Measurements from ENCODE around the gene FRYL.

FRYL gene

GRCh38 chr4:48542888-48543287 is 237.2 kb downstream of the FRYL start:
- no peak for DNase-seq

GRCh38 chr4:48539597-48539996 is 240.5 kb downstream of the FRYL start:
- no peak for DNase-seq

- DNase-seq = no peak
Measured at GRCh38 chr4:48538358-48538757, 241.7 kb downstream of the FRYL start.

- DNase-seq = no peak
Measured at GRCh38 chr4:48526406-48526805, 253.7 kb downstream of the FRYL start.

- DNase-seq = no peak
Measured at GRCh38 chr4:48518143-48518542, 261.9 kb downstream of the FRYL start.

GRCh38 chr4:48509543-48509942 is 270.5 kb downstream of the FRYL start:
- DNase-seq = no peak

GRCh38 chr4:48506716-48507115 is 273.4 kb downstream of the FRYL start:
- DNase-seq = no peak

GRCh38 chr4:48504352-48504751 is 275.7 kb downstream of the FRYL start:
- DNase-seq = no peak

- DNase-seq = no peak
Measured at GRCh38 chr4:48504026-48504330, 276.1 kb downstream of the FRYL start.

- DNase-seq = no peak
Measured at GRCh38 chr4:48503233-48504025, 276.6 kb downstream of the FRYL start.

GRCh38 chr4:48499551-48500066 is 280.5 kb downstream of the FRYL start:
- DNase-seq = no peak

- DNase-seq = no peak
Measured at GRCh38 chr4:48498895-48499294, 281.2 kb downstream of the FRYL start.

GRCh38 chr4:48495941-48496340 is 284.1 kb downstream of the FRYL start:
- DNase-seq = no peak

- DNase-seq = no peak
Measured at GRCh38 chr4:48493452-48494100, 286.5 kb downstream of the FRYL start.

GRCh38 chr4:48491514-48492176 is 288.4 kb downstream of the FRYL start:
- DNase-seq = no peak

- no peak for DNase-seq
Measured at GRCh38 chr4:48490680-48491513, 289.2 kb downstream of the FRYL start.

- no peak for DNase-seq
Measured at GRCh38 chr4:48490012-48490679, 289.9 kb downstream of the FRYL start, which contains the start of gene ZAR1. Gene ZAR1, plus strand, starts transcription at chr4:48490252. Its CDS starts 40 bp downstream, at chr4:48490292.

- DNase-seq = no peak
Measured at GRCh38 chr4:48489683-48490011, 290.4 kb downstream of the FRYL start.

- DNase-seq = no peak
Measured at GRCh38 chr4:48484494-48485168, 295.4 kb downstream of the FRYL start.

- peak; percentile 5 for DNase-seq
Measured at GRCh38 chr4:48483777-48484493, 296.1 kb downstream of the FRYL start.

All from suppressor macrophage treated with lipopolysaccharide for 4 hours (primary cell).